IMR-90 (cell line): ENCODE results near the gene ARFGAP2. TPM values are rescaled to one million over a fixed set of nuclear protein-coding genes. Genes with fewer than 3 reads are reported as not detected.

Experiments used
- ATAC-seq: fragments of 200-7000 bp; cut with Tn5 transposase; 2 replicates; pipeline ENCODE4 v1.9.1; 2020; ENCODE audit warnings: low read depth, mild to moderate bottlenecking, moderate library complexity
- BruUV-seq: library from RNA; stranded (reverse); fragments of 400-500 nt; replicated peaks from 2 replicates; lab custom pipeline; 2021; lab: Mats Ljungman, UMichigan
- CTCF ChIA-PET: fragments of 300-600 bp; formaldehyde crosslinking; extraction: SDS; loops from one replicate; lab custom pipeline; 2021; ENCODE audit warnings: antibody characterized with exemption; lab: Yijun Ruan, JAX
- POLR2A ChIA-PET: fragments of 300-600 bp; sonication (Branson Sonifier 250); formaldehyde crosslinking; loops from one replicate; lab custom pipeline; 2022; ENCODE audit warnings: antibody characterized with exemption; ENCODE audit not compliant: unreplicated experiment; lab: Charles Lee
- DNase-seq: peaks from one replicate; pipeline ENCODE4 v3.0.0; 2013
- H2AFZ ChIP-seq: replicated peaks from 2 replicates; pipeline ENCODE3; 2013; ENCODE audit warnings: low read length, mild to moderate bottlenecking; ENCODE audit not compliant: poor library complexity
- H2AK5ac ChIP-seq: 2 replicates; pipeline ENCODE4 v1.6.1; 2013; ENCODE audit warnings: low read depth, low read length, inconsistent platforms
- H2AK9ac ChIP-seq: replicated peaks from 2 replicates; pipeline ENCODE3; 2013; ENCODE audit warnings: mild to moderate bottlenecking, low read depth, low read length, moderate library complexity; ENCODE audit not compliant: poor library complexity
- H2BK120ac ChIP-seq: 2 replicates; pipeline ENCODE4 v1.6.1; 2013; ENCODE audit warnings: low read depth, low read length, inconsistent platforms
- H2BK15ac ChIP-seq: 3 replicates; pipeline ENCODE4 v1.6.1; 2013; ENCODE audit warnings: low read depth, low read length, inconsistent platforms
- H2BK20ac ChIP-seq: 2 replicates; pipeline ENCODE4 v1.6.1; 2013; ENCODE audit warnings: low read depth, mild to moderate bottlenecking, inconsistent platforms, low read length, moderate library complexity
- H2BK5ac ChIP-seq: 2 replicates; pipeline ENCODE4 v1.6.1; 2013; ENCODE audit warnings: mild to moderate bottlenecking, low read depth, low read length, inconsistent platforms; ENCODE audit not compliant: poor library complexity, severe bottlenecking
- H3K14ac ChIP-seq: replicated peaks from 2 replicates; pipeline ENCODE4 v1.6.1; 2013; ENCODE audit warnings: low read depth, low read length, inconsistent platforms
- H3K18ac ChIP-seq: 2 replicates; pipeline ENCODE4 v1.6.1; 2013; ENCODE audit warnings: low read depth, low read length, control low read depth
- H3K23ac ChIP-seq: 2 replicates; pipeline ENCODE4 v1.6.1; 2013; ENCODE audit warnings: low read depth, low read length, inconsistent platforms
- H3K27ac ChIP-seq: 2 replicates; pipeline ENCODE4 v1.5.1; 2013; ENCODE audit warnings: mild to moderate bottlenecking, control low read depth, low read length; ENCODE audit not compliant: insufficient read depth
- H3K27me3 ChIP-seq: 2 replicates; pipeline ENCODE4 v1.6.1; 2013; ENCODE audit warnings: low read length; ENCODE audit not compliant: control insufficient read depth, insufficient read depth
- H3K36me3 ChIP-seq: 2 replicates; pipeline ENCODE4 v1.6.1; 2013; ENCODE audit warnings: low read length, mixed read lengths; ENCODE audit not compliant: control insufficient read depth, insufficient read depth
- H3K4ac ChIP-seq: 2 replicates; pipeline ENCODE4 v1.6.1; 2013; ENCODE audit warnings: low read depth, low read length, inconsistent platforms
- H3K4me1 ChIP-seq: 2 replicates; pipeline ENCODE4 v1.6.1; 2013; ENCODE audit warnings: low read length, mixed read lengths; ENCODE audit not compliant: control insufficient read depth, insufficient read depth
- H3K4me2 ChIP-seq: 2 replicates; pipeline ENCODE4 v1.6.1; 2013; ENCODE audit warnings: low read depth, mild to moderate bottlenecking, control low read depth, low read length, moderate library complexity
- H3K4me3 ChIP-seq: 2 replicates; pipeline ENCODE4 v1.5.1; 2013; ENCODE audit warnings: low read depth, mild to moderate bottlenecking, control low read depth, low read length, moderate library complexity; ENCODE audit not compliant: insufficient read depth
- H3K56ac ChIP-seq: 2 replicates; pipeline ENCODE4 v1.6.1; 2013; ENCODE audit warnings: low read length, inconsistent platforms; ENCODE audit not compliant: insufficient read depth; ENCODE audit errors: extremely low read depth
- H3K79me1 ChIP-seq, 2 experiments: 2 replicates each; pipeline ENCODE4 v1.6.1; 2013; ENCODE audit warnings: low read length in 2 of 2, inconsistent platforms in 1 of 2, low read depth in 1 of 2
- H3K9ac ChIP-seq: 2 replicates; pipeline ENCODE4 v1.6.1; 2013; ENCODE audit warnings: low read depth, low read length, control low read depth
- H3K9me1 ChIP-seq: 2 replicates; pipeline ENCODE4 v1.6.1; 2013; ENCODE audit warnings: low read length, inconsistent platforms; ENCODE audit not compliant: insufficient read depth
- H3K9me3 ChIP-seq: 2 replicates; pipeline ENCODE4 v1.6.1; 2013; ENCODE audit warnings: low read length; ENCODE audit not compliant: control insufficient read depth, insufficient read depth
- H4K20me1 ChIP-seq: 2 replicates; pipeline ENCODE4 v1.6.1; 2013; ENCODE audit warnings: low read length, inconsistent platforms; ENCODE audit not compliant: insufficient read depth
- H4K5ac ChIP-seq: 2 replicates; pipeline ENCODE4 v1.6.1; 2013; ENCODE audit warnings: mild to moderate bottlenecking, low read depth, low read length, control low read depth
- H4K8ac ChIP-seq, 2 experiments: 2 replicates each; pipeline ENCODE4 v1.6.1; 2013; ENCODE audit warnings: low read depth in 2 of 2, low read length in 2 of 2, control low read depth in 1 of 2, inconsistent platforms in 1 of 2
- H4K91ac ChIP-seq: 2 replicates; pipeline ENCODE4 v1.6.1; 2013; ENCODE audit warnings: low read depth, low read length, inconsistent platforms; ENCODE audit not compliant: insufficient read depth
- CEBPB ChIP-seq: IDR thresholded peaks from 2 replicates; pipeline ENCODE4 v1.6.1; 2012; ENCODE audit warnings: low read depth, low read length, improper control_type of control experiment
- CHD1 ChIP-seq: IDR thresholded peaks from 2 replicates; pipeline ENCODE4 v1.6.1; 2012; ENCODE audit warnings: low read depth, low read length, improper control_type of control experiment
- ELK1 ChIP-seq: fragments of 150-350 bp; IDR thresholded peaks from 2 replicates; pipeline ENCODE4 v1.6.1; 2016; ENCODE audit warnings: low read depth, mild to moderate bottlenecking, low read length, moderate library complexity, borderline replicate concordance
- MAFK ChIP-seq: IDR thresholded peaks from 2 replicates; pipeline ENCODE4 v1.6.1; 2012; ENCODE audit warnings: low read depth, low read length, improper control_type of control experiment
- MAZ ChIP-seq: IDR thresholded peaks from 2 replicates; pipeline ENCODE4 v1.6.1; 2012; ENCODE audit warnings: low read depth, mild to moderate bottlenecking, low read length, improper control_type of control experiment, moderate library complexity, borderline replicate concordance
- MXI1 ChIP-seq: IDR thresholded peaks from 2 replicates; pipeline ENCODE4 v1.6.1; 2012; ENCODE audit warnings: low read depth, mild to moderate bottlenecking, low read length, moderate library complexity, borderline replicate concordance
- NFE2L2 ChIP-seq: fragments of 150-350 bp; IDR thresholded peaks from 2 replicates; pipeline ENCODE4 v1.6.1; 2016; ENCODE audit warnings: low read depth, mild to moderate bottlenecking, low read length
- POLR2A ChIP-seq: IDR thresholded peaks from 2 replicates; pipeline ENCODE4 v1.6.1; 2012; ENCODE audit warnings: mild to moderate bottlenecking, low read depth, low read length
- RFX5 ChIP-seq: IDR thresholded peaks from 2 replicates; pipeline ENCODE4 v1.8.0; 2012; ENCODE audit warnings: low read depth, mild to moderate bottlenecking, low read length, moderate library complexity
- SMC3 ChIP-seq: fragments of 150-350 bp; IDR thresholded peaks from 2 replicates; pipeline ENCODE4 v1.6.1; 2016; ENCODE audit warnings: low read depth, mild to moderate bottlenecking, antibody characterized with exemption, low read length, moderate library complexity
- USF2 ChIP-seq: fragments of 150-350 bp; IDR thresholded peaks from 2 replicates; pipeline ENCODE4 v1.6.1; 2017; ENCODE audit warnings: mild to moderate bottlenecking, antibody characterized with exemption, low read length, low read depth
- WGBS, 2 experiments: methylation state at CpG; one replicate each; pipeline versions ENCODE4 v1.1.5 to v1.1.7; 2013; ENCODE audit warnings: missing lambda C conversion rate in 2 of 2; ENCODE audit not compliant: insufficient read length in 1 of 2; ENCODE audit errors: extremely low coverage in 2 of 2; 5-methylcytosine and 5-hydroxymethylcytosine counted together
- dilution Hi-C: fragments of 300-500 bp; cut with HindIII; formaldehyde crosslinking; loops from one replicate; pipeline ENCODE4 v1.14.3; 2018; ENCODE audit warnings: low sequenced_read_pairs; ENCODE audit not compliant: unreplicated experiment
- in situ Hi-C: fragments of 300-500 bp; cut with MboI; formaldehyde crosslinking; loops from 3 replicates; pipeline ENCODE4 v1.14.3; 2019; ENCODE audit warnings: low sequenced_read_pairs, inconsistent platforms, mixed read lengths
- intact Hi-C: fragments of 100-400 bp; cut with micrococcal nuclease; formaldehyde crosslinking; loops from 2 replicates; pipeline ENCODE4 v1.10.0; 2022
- polyA plus RNA-seq, 3 experiments: library from polyadenylated mRNA; depleted of rRNA; stranded (reverse); fragments of >200 nt; gene quantifications; 2 replicates each; pipeline ENCODE4 v1.2.3, GENCODE V29; 2012; ENCODE audit warnings: low replicate concordance in 1 of 3
- total RNA-seq: library from RNA; depleted of rRNA; stranded (reverse); fragments of >200 nt; gene quantifications from 2 replicates; pipeline ENCODE4 v1.2.3, GENCODE V29; 2012

Gene ARFGAP2
- total and polyA plus RNA-seq, 2 of the 4 experiments (the other 2 are of a cell fraction): 54.7 to 87.8 TPM

- Histone ChIP-seq H3K23ac (no peak overlapping the region), H4K91ac (no peak overlapping the region), H3K4me3 (no peak overlapping the region), H3K56ac (no peak overlapping the region), H3K27me3 (no peaks in the 10 kb centered on the region), H3K9me3 (no peaks in the 10 kb centered on the region), H2AK9ac (peak overlapping the region; percentile 78), H3K9ac (no peak overlapping the region), H3K27ac (no peak overlapping the region), H2BK5ac (no peak overlapping the region), H3K14ac (no peak overlapping the region), H3K4me2 (no peak overlapping the region), H2BK120ac (no peak overlapping the region), H3K18ac (no peak overlapping the region), H3K4me1 (no peaks in the 10 kb centered on the region), H3K36me3 (peaks cover 50% of the 10 kb centered on the region), H3K4ac (no peak overlapping the region), H2BK20ac (no peak overlapping the region), H2BK15ac (no peak overlapping the region), H3K9me1 (no peaks in the 10 kb centered on the region), H2AFZ (no peak overlapping the region), H4K8ac (no peak overlapping the region), H4K5ac (no peak overlapping the region), H2AK5ac (no peak overlapping the region), H4K20me1 (peaks cover 49% of the 10 kb centered on the region), H3K79me1 (peaks cover 6 to 56% of the 10 kb centered on the region in 2 experiments; a peak in 3 of 4 replicates)
- no CpG with 5 or more reads among the region's 16 CpGs for WGBS, 2 experiments
- no peak for DNase-seq
- no peak for ATAC-seq
- in situ Hi-C loops (no loop called here), intact Hi-C loops (no loop called here), dilution Hi-C loops (no loop called here)
- ChIA-PET CTCF (no interaction called here), POLR2A (no interaction called here)
- TF ChIP-seq POLR2A: no peak
- no peak for TF ChIP-seq SMC3
- no peak for TF ChIP-seq MXI1
- TF ChIP-seq ELK1: no peak
- TF ChIP-seq USF2: no peak
- no peak for TF ChIP-seq MAFK
- TF ChIP-seq RFX5: no peak
- no peak for TF ChIP-seq MAZ
- TF ChIP-seq NFE2L2: no peak
- no peak for TF ChIP-seq CEBPB
- no peak for TF ChIP-seq CHD1
- BruUV-seq: no TSS peak
These were observed 11.3 kb downstream of the ARFGAP2 start for GRCh38 chr11:47165253-47165840.
